Kidney (tissue), 14 donors: ENCODE results near the gene RBBP8NL. TPM values are rescaled to one million over a fixed set of nuclear protein-coding genes. Genes with fewer than 3 reads are reported as not detected.

Source experiments
- DNase-seq, 5 donors: peaks; one replicate each; pipeline ENCODE4 v3.0.0-alpha.2; 2013 to 2020
- FAIRE-seq: peaks from 2 replicates; lab custom pipeline; 2012; peaks lifted over from hg19 to GRCh38; lab: Jason Lieb, UNC
- H3K27ac ChIP-seq, 2 donors: one replicate each; pipeline ENCODE4 v1.7.0; 2013; ENCODE audit warnings: low read depth in 2 of 2, low read length in 2 of 2, inconsistent platforms in 1 of 2
- H3K27me3 ChIP-seq: one replicate; pipeline ENCODE4 v1.7.1; 2013; ENCODE audit warnings: low read length, inconsistent platforms; ENCODE audit not compliant: control insufficient read depth, insufficient read depth
- H3K36me3 ChIP-seq, 3 donors: one replicate each; pipeline versions ENCODE4 v1.7.0 to v1.7.1; 2013; ENCODE audit warnings: low read length in 3 of 3, control low read depth in 1 of 3, inconsistent platforms in 1 of 3; ENCODE audit not compliant: insufficient read depth in 3 of 3, control insufficient read depth in 2 of 3
- H3K4me1 ChIP-seq, 3 donors: one replicate each; pipeline versions ENCODE4 v1.7.0 to v1.7.1; 2013; ENCODE audit warnings: low read length in 3 of 3, inconsistent platforms in 1 of 3, low read depth in 1 of 3; ENCODE audit not compliant: control insufficient read depth in 2 of 3, insufficient read depth in 2 of 3
- H3K4me3 ChIP-seq, 3 donors: one replicate each; pipeline versions ENCODE4 v1.7.0 to v1.8.1; 2013; ENCODE audit warnings: low read length in 3 of 3, control low read depth in 1 of 3, inconsistent platforms in 1 of 3
- H3K9ac ChIP-seq, 3 donors: one replicate each; pipeline versions ENCODE4 v1.7.0 to v1.7.1; 2013; ENCODE audit warnings: low read length in 3 of 3, control low read depth in 1 of 3, inconsistent platforms in 1 of 3
- H3K9me3 ChIP-seq, 3 donors: one replicate each; pipeline versions ENCODE4 v1.7.0 to v1.7.1; 2013; ENCODE audit warnings: low read length in 3 of 3, control low read depth in 1 of 3, inconsistent platforms in 1 of 3; ENCODE audit not compliant: control insufficient read depth in 2 of 3, insufficient read depth in 1 of 3
- intact Hi-C: fragments of 100-400 bp; cut with DNase I; formaldehyde crosslinking; loops from one replicate; pipeline ENCODE4 v1.11.1; 2022
- polyA plus RNA-seq: library from polyadenylated mRNA; stranded (reverse); fragments of 350-450 nt; fragmentation: Illumina TruSeq; extraction: RNeasy Lipid Tissue Mini Kit (QIAGEN cat#74804); gene quantifications from one replicate; pipeline ENCODE4 v1.2.3, GENCODE V29; 2014; ENCODE audit warnings: low read depth, low replicate concordance; ENCODE audit not compliant: insufficient read depth
- total RNA-seq: library from RNA; stranded (reverse); fragmentation: NEBNext Ultra II Directional; extraction: Animal tissue kit (Norgen Biotek cat#: 25700); gene quantifications from one replicate; pipeline ENCODE4 v1.2.1, GENCODE V29; 2021
- TF ChIP-seq, protein P1 (sequence below): IDR thresholded peaks from 3 replicates; pipeline ENCODE4 v1.5.1; 2012; ENCODE audit warnings: mild to moderate bottlenecking, moderate library complexity, borderline replicate concordance; ENCODE audit not compliant: insufficient read depth; ENCODE audit errors: extremely low read depth
- donor health status: control.
- donor health status: control.
- donor health status: control.
- donor health status: control.
- donor health status: control.
- donor health status: DM: yes; HTN: yes; CAD: no.
- donor health status: Normal renal cell carcinoma (clear cell type).

Gene RBBP8NL
- total and polyA plus RNA-seq, 2 donors from 2014 or later: 0.13 to 1.5 TPM

DNA sequence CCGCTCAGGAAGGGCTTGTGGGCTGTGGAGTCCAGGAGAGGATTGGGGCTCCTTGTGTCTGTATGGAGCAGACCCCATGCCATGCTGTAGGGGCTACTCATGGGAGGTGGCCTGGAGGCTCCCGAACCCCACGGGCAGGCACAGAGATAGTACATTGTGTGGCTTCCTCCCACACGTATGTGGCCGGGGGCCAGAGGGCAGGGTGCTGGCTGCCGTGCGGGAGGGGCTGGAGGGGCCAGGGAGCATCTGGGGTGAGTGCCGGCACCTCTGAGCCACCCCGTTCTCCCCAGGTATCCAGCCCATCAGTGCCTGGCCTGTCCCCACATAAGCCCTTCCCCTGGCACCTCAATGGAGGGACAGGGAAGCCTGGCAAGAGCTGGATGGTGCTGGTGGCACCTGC, 7.6 kb downstream of the RBBP8NL start:
- DNase-seq (no peak), FAIRE-seq (no peak)

DNA sequence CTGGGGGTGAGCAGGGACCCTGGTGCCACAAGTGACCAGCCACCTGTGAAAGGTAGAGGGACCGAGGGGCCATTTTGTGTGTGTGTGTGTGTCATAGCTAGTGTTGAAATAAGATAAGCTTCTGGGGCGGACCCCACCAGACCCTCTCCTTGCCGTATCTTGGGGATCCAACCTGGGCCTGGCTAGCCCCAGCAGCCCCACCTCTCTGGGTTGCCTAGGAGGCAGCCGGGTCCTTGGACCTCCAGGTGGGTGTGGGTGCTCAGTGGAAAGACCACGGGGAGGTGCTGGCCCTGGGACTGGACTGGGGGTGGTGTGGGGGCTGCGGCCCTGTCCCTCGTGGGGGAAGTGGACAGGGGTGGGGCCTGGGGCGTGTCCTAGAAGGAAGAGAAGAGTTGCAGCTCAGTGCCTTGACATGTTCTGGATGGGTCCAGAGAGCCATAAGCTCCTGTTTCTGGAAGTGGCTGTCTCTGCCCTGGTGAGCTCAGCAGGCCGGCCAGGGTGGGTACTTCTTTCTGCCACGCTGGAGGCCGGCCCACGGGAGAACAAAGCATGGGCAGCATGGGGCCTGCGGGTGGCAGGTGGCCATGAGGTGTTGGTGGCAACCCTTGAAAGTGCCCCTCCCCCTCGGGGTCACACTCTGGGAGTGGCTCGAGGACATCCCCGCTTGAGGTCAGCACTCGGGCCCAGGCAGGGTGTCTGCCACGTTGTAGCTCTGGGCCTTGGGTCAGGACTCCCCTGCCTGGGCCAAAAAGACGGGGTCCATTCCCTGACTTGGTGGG, 8.4 kb downstream of the RBBP8NL start:
- Histone ChIP-seq H3K9me3 (peaks cover 0 to 3% (median 0%) of the 10 kb centered on the region in 3 donors), H3K4me1 (no peaks in the 10 kb centered on the region), H3K9ac (no peak overlapping the region), H3K27ac (no peak overlapping the region), H3K4me3 (no peak overlapping the region), H3K27me3 (no peaks in the 10 kb centered on the region), H3K36me3 (peaks cover 0 to 4% (median 0%) of the 10 kb centered on the region in 3 donors)
- intact Hi-C loops: no loop called here
- FAIRE-seq: no peak
- no peak for DNase-seq
- TF ChIP-seq, protein P1, sequence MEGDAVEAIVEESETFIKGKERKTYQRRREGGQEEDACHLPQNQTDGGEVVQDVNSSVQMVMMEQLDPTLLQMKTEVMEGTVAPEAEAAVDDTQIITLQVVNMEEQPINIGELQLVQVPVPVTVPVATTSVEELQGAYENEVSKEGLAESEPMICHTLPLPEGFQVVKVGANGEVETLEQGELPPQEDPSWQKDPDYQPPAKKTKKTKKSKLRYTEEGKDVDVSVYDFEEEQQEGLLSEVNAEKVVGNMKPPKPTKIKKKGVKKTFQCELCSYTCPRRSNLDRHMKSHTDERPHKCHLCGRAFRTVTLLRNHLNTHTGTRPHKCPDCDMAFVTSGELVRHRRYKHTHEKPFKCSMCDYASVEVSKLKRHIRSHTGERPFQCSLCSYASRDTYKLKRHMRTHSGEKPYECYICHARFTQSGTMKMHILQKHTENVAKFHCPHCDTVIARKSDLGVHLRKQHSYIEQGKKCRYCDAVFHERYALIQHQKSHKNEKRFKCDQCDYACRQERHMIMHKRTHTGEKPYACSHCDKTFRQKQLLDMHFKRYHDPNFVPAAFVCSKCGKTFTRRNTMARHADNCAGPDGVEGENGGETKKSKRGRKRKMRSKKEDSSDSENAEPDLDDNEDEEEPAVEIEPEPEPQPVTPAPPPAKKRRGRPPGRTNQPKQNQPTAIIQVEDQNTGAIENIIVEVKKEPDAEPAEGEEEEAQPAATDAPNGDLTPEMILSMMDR: no peak

More for the DNA sequence above, 7.6 kb downstream of the RBBP8NL start:
- Histone ChIP-seq H3K27ac (no peak overlapping the region), H3K9ac (no peak overlapping the region), H3K9me3 (peaks cover 0 to 3% (median 0%) of the 10 kb centered on the region in 3 donors), H3K4me3 (no peak overlapping the region), H3K36me3 (peaks cover 0 to 4% (median 0%) of the 10 kb centered on the region in 3 donors), H3K4me1 (peaks cover 0 to 3% (median 0%) of the 10 kb centered on the region in 3 donors), H3K27me3 (no peaks in the 10 kb centered on the region)
- intact Hi-C loops: no loop called here
- TF ChIP-seq, protein P1: no peak

- no peak for DNase-seq
- Histone ChIP-seq H3K9ac (no peak overlapping the region), H3K9me3 (peaks cover 0 to 3% (median 0%) of the 10 kb centered on the region in 3 donors), H3K27me3 (no peaks in the 10 kb centered on the region), H3K4me1 (no peaks in the 10 kb centered on the region), H3K36me3 (peaks cover 0 to 4% (median 0%) of the 10 kb centered on the region in 3 donors), H3K27ac (no peak overlapping the region), H3K4me3 (no peak overlapping the region)
- TF ChIP-seq, protein P1: no peak
- intact Hi-C loops: no loop called here
- no peak for FAIRE-seq
Measured at GRCh38 chr20:62417981-62418708, 9.2 kb downstream of the RBBP8NL start.
